GM18499 (cell line): ENCODE results near the gene ZNF205.

Experiments used
- ATAC-seq: cut with Tn5 transposase; IDR thresholded peaks from one replicate; pipeline ENCODE4 v1.9.1; 2021; ENCODE audit warnings: moderate number of reproducible peaks; ENCODE audit not compliant: insufficient read depth, unreplicated experiment

The ZNF205 gene

GRCh38 chr16:3145660-3146059 lies 33.3 kb downstream of the ZNF205 start:
- no peak for ATAC-seq

- ATAC-seq = no peak
Measured at GRCh38 chr16:3147046-3147756, 34.8 kb downstream of the ZNF205 start.

- no peak for ATAC-seq
Measured at GRCh38 chr16:3147757-3148104, 35.3 kb downstream of the ZNF205 start.

- no peak for ATAC-seq
Measured at GRCh38 chr16:3148256-3149192, 36.1 kb downstream of the ZNF205 start.

- no peak for ATAC-seq
Measured at GRCh38 chr16:3149193-3149530, 36.8 kb downstream of the ZNF205 start.

- no peak for ATAC-seq
Measured at GRCh38 chr16:3149630-3150345, 37.4 kb downstream of the ZNF205 start.

GRCh38 chr16:3150346-3151218 lies 38.2 kb downstream of the ZNF205 start:
- ATAC-seq = peak; percentile 48

- ATAC-seq = no peak
Measured at GRCh38 chr16:3152027-3152276, 39.6 kb downstream of the ZNF205 start.

GRCh38 chr16:3152277-3152990 lies 40.0 kb downstream of the ZNF205 start:
- no peak for ATAC-seq

GRCh38 chr16:3152991-3153368 lies 40.6 kb downstream of the ZNF205 start:
- ATAC-seq = no peak

GRCh38 chr16:3155181-3155580 lies 42.8 kb downstream of the ZNF205 start:
- no peak for ATAC-seq

- no peak for ATAC-seq
Measured at GRCh38 chr16:3155972-3156371, 43.6 kb downstream of the ZNF205 start.

- no peak for ATAC-seq
Measured at GRCh38 chr16:3157229-3158025, 45.0 kb downstream of the ZNF205 start.

- ATAC-seq = no peak
Measured at GRCh38 chr16:3158026-3158509, 45.7 kb downstream of the ZNF205 start.

GRCh38 chr16:3158510-3159314 lies 46.3 kb downstream of the ZNF205 start:
- no peak for ATAC-seq

- ATAC-seq = no peak
Measured at GRCh38 chr16:3161235-3162018, 49.0 kb downstream of the ZNF205 start.
